Measurements from ENCODE around the gene EFHD1.

The EFHD1 gene

GRCh38 chr2:232633413-232634205, at the start of gene EFHD1:
TSS of gene EFHD1 (plus strand) at chr2:232633604. CDS start at chr2:232633705, 101 bp downstream.
- FAIRE-seq: no peak

DNA sequence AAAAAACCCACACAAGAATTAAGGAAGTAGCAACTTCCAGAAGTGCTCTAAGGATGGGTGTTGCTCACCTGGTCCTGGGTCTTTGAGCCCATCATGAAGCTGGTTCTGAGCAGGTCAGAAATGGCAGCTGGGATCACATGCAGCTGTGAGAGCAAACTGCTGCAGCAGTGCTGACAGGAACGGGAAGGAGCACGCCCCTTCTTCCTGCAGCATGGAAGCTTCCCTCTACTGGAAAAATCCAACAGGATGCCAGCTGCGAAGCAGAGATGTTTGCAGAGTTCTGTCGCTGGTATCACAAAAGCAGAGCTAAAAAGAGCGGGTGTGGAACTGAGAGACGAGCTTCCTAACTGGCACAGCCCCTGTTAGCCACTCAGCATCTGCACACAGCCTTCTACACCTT, 49.2 kb upstream of the EFHD1 start:
- no peak for FAIRE-seq

DNA sequence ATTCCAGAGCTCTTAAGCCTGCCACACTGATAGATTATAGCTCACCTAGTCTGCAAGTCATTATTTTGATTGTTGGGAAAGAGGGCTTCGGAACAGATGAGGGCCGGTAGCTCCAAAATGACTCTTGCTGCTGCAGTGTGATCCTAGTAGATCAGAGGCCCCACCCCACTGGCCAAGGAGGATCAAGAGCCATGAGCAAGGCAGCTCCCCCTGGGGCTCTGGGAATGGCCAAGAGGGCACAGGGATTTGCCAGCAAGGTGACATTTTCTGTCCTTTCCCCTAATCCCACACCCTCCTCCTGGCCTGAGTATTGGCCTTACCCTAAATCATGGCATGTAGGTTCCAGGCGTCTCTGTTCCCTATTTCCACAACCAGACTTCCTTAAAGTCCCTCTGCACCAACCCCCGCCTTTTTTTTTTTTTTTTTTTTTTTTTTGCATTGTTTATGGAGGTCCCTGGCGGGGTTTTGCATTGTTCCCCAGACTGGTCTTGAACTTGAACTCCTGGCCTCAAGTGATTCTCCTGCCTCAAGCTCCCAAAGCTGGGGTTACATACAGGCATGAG, 46.4 kb upstream of the EFHD1 start:
- no peak for FAIRE-seq

DNA sequence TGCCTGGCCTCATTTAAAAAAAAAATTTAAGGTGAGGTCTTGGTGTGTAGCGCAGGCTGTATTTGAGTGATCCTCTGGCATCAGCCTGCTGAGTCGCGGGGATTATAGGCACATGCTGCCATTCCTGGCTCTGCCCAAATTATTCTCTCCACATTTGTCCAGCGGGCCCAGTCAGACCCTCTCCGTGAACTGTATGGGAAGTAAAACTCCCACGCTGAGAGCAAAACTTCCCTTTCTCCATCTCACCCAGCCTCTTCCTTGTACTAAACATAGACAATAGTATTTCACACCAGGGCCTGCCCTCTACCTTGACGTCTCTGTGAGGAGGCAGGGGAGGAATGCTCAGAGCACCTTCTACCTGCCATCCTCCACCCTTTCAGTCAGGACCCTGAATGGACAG, 45.9 kb upstream of the EFHD1 start:
- no peak for FAIRE-seq

- FAIRE-seq: no peak
Measured at GRCh38 chr2:232588031-232588430, 45.4 kb upstream of the EFHD1 start.

DNA sequence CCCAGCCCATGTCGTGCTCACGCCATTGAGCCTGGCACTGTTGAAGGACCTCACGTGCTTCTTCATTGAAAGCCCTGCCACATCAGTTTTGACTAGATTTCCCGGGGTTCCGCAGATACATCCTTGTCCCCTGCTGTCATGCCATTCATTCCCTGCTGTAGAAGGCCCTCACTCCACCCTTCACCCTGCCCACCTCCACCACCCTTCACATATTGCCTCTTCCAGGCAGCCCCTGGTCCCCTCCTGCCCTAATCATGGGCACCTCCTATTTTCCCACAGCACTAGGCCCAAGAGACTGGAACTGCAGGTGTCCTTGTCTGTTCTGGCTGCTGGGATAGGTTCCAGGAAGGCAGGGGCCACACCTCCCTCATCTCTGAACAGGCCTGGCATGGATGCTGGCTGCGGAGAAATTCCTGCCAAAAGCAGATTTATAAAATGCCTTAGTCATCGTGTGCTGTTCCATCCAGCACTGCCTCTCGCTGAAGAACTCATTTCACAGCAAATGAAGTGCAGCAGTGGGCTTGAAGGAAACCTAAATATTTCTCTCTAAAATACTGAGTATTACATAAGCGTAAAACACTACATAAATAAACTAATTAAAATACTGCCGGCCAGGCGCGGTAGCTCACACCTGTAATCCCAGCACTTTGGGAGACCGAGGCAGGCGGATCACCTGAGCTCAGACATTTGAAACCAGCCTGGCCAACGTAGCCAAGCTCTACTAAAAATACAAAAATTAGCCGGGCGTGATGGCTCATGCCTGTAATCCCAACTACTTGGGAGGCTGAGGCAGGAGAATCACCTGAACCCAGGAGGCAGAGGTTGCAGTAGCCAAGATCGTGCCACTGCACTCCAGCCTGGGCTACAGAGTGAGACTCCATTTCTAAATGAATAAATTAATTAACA, 44.5 kb upstream of the EFHD1 start:
- no peak for FAIRE-seq

DNA sequence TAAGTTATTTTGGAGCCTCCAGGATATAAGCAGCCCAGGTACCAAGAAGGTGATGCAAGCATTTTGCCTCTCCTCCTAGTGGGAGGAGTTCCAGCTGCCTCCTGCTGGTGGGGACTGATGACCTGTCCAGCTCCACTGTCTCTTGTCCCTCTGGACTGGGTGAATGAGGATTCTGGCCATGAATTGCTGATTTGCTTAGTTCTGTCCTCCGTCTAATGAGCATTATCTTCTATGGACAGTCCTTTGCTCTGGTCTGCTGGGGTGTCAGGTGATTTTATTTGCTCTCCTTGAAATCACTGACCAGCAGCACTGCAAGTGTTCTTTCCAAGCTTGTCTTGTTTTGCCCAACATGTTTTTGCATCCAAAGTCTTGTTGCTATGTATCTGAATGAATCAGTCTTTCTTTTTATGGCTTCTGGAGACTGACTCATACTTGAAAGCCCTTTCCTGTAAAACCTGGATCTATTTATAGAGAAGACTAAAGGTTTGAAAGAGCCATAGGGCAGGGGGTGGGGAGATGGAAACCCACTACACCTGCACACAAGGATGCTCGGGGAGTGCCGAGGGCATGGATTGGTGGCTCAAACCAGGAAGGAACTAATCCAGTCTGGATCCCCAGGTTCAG, 40.5 kb upstream of the EFHD1 start:
- no peak for FAIRE-seq

DNA sequence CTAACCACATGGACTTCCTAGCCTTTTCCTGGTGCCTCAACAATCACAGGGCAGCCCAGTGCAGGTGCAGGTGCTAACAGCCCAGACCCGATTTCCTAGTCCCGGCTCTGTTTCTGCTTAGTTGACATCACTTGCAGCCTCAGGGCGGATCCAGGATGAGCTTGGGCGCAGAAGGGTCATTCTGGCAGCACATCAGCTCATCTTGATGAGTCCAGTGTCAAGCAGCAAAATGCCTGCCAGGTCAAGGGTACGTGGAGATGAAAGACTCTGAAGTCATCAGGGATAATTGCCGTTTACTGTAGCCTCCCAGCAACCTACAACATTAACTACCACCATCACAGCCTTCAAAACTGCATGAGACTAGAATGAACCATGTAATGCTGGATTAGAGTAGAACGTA, 39.4 kb upstream of the EFHD1 start:
- no peak for FAIRE-seq

- no peak for FAIRE-seq
Measured at GRCh38 chr2:232597362-232598079, 35.9 kb upstream of the EFHD1 start.

- no peak for FAIRE-seq
Measured at GRCh38 chr2:232598293-232598692, 35.1 kb upstream of the EFHD1 start.

- no peak for FAIRE-seq
Measured at GRCh38 chr2:232600053-232600773, 33.2 kb upstream of the EFHD1 start.

DNA sequence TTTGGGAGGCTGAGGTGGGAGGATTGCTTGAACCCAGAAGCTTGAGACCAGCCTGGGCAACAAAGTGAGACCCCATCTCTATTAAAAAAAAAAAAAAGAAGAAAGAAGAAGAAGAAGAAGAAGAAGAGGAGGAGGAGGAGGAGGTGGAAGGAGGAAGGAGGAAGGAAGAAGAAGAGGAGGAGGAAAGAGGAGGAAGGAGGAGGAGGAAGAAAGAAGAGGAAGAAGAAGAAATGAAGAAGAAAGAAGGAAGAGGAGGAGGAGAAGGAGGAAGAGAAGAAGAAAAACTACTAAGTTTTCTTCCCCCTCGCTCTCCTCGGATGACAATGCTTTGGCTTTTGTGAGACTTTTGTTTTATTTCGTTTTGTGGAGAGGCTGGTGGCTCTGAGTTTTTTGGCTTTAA, 30.1 kb upstream of the EFHD1 start:
- FAIRE-seq: no peak

DNA sequence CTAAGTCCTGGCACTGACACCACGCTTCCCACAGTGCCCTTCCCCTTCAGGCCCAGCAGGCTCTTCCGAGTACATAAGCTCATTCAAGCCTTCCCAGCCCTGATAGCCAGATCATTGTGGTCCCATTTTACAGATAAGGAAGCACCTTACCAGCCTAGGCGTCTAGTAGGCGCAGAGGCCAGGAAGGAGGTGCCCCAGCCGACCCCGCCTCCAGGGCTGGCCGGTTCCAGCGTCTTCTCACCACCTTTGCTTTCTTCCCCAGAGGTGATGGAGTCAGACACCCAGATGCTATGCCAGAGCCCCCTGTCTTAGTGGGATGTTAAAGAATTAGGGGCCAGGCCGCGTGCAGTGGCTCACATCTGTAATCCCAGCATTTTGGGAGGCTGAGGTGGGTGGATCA, 28.9 kb upstream of the EFHD1 start:
- no peak for FAIRE-seq

GRCh38 chr2:232607011-232607410, 26.4 kb upstream of the EFHD1 start:
- no peak for FAIRE-seq

DNA sequence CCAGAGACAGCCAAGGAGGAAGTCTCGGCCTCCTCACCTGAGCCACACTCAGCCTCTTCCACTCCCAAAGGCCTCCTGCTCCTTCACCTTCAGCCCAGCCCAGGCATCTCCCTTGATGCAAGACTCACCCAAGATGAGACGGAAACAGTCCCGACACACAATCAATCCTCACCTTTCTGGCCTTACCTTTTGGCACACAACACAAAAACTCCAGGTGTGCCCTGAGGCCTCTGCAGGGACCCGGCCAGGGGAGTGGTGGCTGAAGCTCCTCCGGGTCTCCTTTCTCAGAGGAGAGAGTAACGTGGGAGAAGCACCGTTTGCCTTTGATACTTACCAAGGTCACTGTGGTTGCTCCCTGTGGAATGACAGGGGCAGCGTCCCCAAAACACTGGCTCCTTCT, 23.8 kb upstream of the EFHD1 start:
- FAIRE-seq: no peak

- FAIRE-seq: no peak
Measured at GRCh38 chr2:232610081-232610480, 23.3 kb upstream of the EFHD1 start.

- FAIRE-seq: no peak
Measured at GRCh38 chr2:232611061-232611460, 22.3 kb upstream of the EFHD1 start.

- no peak for FAIRE-seq
Measured at GRCh38 chr2:232611559-232612218, 21.7 kb upstream of the EFHD1 start.

DNA sequence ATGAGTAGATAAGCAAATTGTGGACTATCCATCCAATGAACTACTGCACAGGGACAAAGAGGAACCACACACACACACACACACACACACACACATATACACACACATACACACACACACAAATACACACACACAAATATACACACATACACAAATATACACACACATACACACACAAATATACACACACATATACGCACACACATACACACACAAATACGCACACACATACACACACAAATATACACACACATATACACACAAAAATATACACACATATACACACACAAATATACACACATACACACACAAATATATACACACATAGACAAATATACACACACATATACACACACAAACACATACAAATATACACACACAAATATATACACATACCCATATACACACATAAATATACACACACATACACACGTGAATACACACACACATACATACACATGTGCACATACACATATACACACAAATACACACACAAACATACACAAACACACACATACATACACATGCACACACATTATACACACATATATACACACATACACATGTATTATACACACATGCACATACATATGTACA, 19.8 kb upstream of the EFHD1 start:
- no peak for FAIRE-seq

DNA sequence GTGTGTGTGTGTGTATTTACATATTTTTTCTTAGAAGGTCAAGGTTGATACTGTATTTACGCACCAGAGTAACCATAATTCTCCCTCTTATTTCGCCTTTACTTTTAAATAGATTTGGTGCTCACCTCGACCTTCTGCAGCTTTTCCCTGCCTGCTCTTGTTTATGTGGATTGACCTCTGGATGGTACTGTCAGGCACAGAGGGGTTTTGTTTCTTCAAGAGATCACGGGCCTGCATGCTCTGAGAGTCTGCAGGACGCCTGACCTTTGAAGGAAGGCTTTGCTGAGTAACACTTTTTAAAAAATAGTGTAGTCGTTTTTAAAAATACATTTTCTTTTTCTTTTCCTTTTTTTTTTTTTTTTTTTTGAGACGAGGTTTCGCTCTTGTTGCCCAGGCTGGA, 18.1 kb upstream of the EFHD1 start:
- no peak for FAIRE-seq

GRCh38 chr2:232621186-232621585, 12.2 kb upstream of the EFHD1 start:
- FAIRE-seq: no peak
